Measurements from ENCODE around the gene DOCK2.

DOCK2 gene

GRCh38 chr5:169732841-169733240, 95.8 kb downstream of the DOCK2 start:
- Histone ChIP-seq H3K79me2 (ENCODE audit: insufficient read depth, low read depth) (no peaks in the 10 kb centered on the region), H3K4me2 (no peak overlapping the region), H3K27me3 (ENCODE audit: insufficient read depth, low read depth) (no peaks in the 10 kb centered on the region), H3K36me3 (ENCODE audit: insufficient read depth) (no peaks in the 10 kb centered on the region), H3K27ac (no peak overlapping the region), H3K4me3 (IDR thresholded peaks at IDR 0.05; ENCODE audit: insufficient read depth, low read depth, low read length) (no peak overlapping the region), H3K4me1 (ENCODE audit: low read depth, poor library complexity, severe bottlenecking) (no peaks in the 10 kb centered on the region), H2AFZ (ENCODE audit: low read depth) (no peak overlapping the region), H3K9ac (no peak overlapping the region), H4K20me1 (ENCODE audit: insufficient read depth) (no peaks in the 10 kb centered on the region)
- no peak for TF ChIP-seq CTCF (conservative IDR thresholded peaks at IDR 0.05; ENCODE audit: low read depth, low read length)

GRCh38 chr5:169735913-169736312, 98.8 kb downstream of the DOCK2 start:
- no peak overlapping the region for H3K9ac ChIP-seq
- H3K4me1 ChIP-seq (ENCODE audit: low read depth, poor library complexity, severe bottlenecking), result no peaks in the 10 kb centered on the region
- no peaks in the 10 kb centered on the region for H4K20me1 ChIP-seq (ENCODE audit: insufficient read depth)
- no peaks in the 10 kb centered on the region for H3K36me3 ChIP-seq (ENCODE audit: insufficient read depth)
- H3K27me3 ChIP-seq (ENCODE audit: insufficient read depth, low read depth), result no peaks in the 10 kb centered on the region
- no peak overlapping the region for H3K4me2 ChIP-seq
- H2AFZ ChIP-seq (ENCODE audit: low read depth), result no peak overlapping the region
- no peak for TF ChIP-seq CTCF (conservative IDR thresholded peaks at IDR 0.05; ENCODE audit: low read depth, low read length)
- no peak overlapping the region for H3K27ac ChIP-seq
- H3K4me3 ChIP-seq (IDR thresholded peaks at IDR 0.05; ENCODE audit: insufficient read depth, low read depth, low read length), result no peak overlapping the region
- no peaks in the 10 kb centered on the region for H3K79me2 ChIP-seq (ENCODE audit: insufficient read depth, low read depth)

- Histone ChIP-seq H4K20me1 (ENCODE audit: insufficient read depth) (no peaks in the 10 kb centered on the region), H3K4me3 (IDR thresholded peaks at IDR 0.05; ENCODE audit: insufficient read depth, low read depth, low read length) (no peak overlapping the region), H3K4me1 (ENCODE audit: low read depth, poor library complexity, severe bottlenecking) (no peaks in the 10 kb centered on the region), H3K36me3 (ENCODE audit: insufficient read depth) (no peaks in the 10 kb centered on the region), H3K9ac (no peak overlapping the region), H3K27ac (no peak overlapping the region), H3K4me2 (no peak overlapping the region), H2AFZ (ENCODE audit: low read depth) (no peak overlapping the region), H3K27me3 (ENCODE audit: insufficient read depth, low read depth) (no peaks in the 10 kb centered on the region), H3K79me2 (ENCODE audit: insufficient read depth, low read depth) (no peaks in the 10 kb centered on the region)
- no peak for TF ChIP-seq CTCF (conservative IDR thresholded peaks at IDR 0.05; ENCODE audit: low read depth, low read length)
Measured at GRCh38 chr5:169736653-169737052, 99.6 kb downstream of the DOCK2 start.

- no peak overlapping the region for H3K4me2 ChIP-seq
- no peaks in the 10 kb centered on the region for H3K36me3 ChIP-seq (ENCODE audit: insufficient read depth)
- no peak for TF ChIP-seq CTCF (conservative IDR thresholded peaks at IDR 0.05; ENCODE audit: low read depth, low read length)
- H3K4me3 ChIP-seq (IDR thresholded peaks at IDR 0.05; ENCODE audit: insufficient read depth, low read depth, low read length), result no peak overlapping the region
- H4K20me1 ChIP-seq (ENCODE audit: insufficient read depth), result no peaks in the 10 kb centered on the region
- H3K4me1 ChIP-seq (ENCODE audit: low read depth, poor library complexity, severe bottlenecking), result no peaks in the 10 kb centered on the region
- no peak overlapping the region for H3K27ac ChIP-seq
- no peak overlapping the region for H2AFZ ChIP-seq (ENCODE audit: low read depth)
- H3K27me3 ChIP-seq (ENCODE audit: insufficient read depth, low read depth), result no peaks in the 10 kb centered on the region
- no peaks in the 10 kb centered on the region for H3K79me2 ChIP-seq (ENCODE audit: insufficient read depth, low read depth)
- H3K9ac ChIP-seq, result no peak overlapping the region
Measured at GRCh38 chr5:169740435-169740834, 103.4 kb downstream of the DOCK2 start.

Measured in KMS-11 (cell line).